Stimulated activated CD8-positive, alpha-beta memory T cell treated with anti-CD3 and anti-CD28 coated beads, Interleukin-12 subunit alpha, Interleukin-12 subunit beta, amount 100 ng/mL, for 4 hours (primary cell): ENCODE results near the gene AASDHPPT.
"Not testable (repeated sequence)": the region's sequence is repeated elsewhere in the genome, so short reads cannot be mapped to it uniquely, and the experiment has no call there.

Experiments
- DNase-seq: peaks from one replicate; pipeline ENCODE4 v3.0.0-alpha.2; 2020; ENCODE audit warnings: low read depth

AASDHPPT gene

GRCh38 chr11:106077609-106078455, at the start of gene AASDHPPT:
AASDHPPT (plus strand) TSS chr11:106077662; CDS start chr11:106077711, 49 bp downstream.
- DNase-seq = no peak

GRCh38 chr11:106030609-106031008, 46.9 kb upstream of the AASDHPPT start:
- DNase-seq = no peak

GRCh38 chr11:106031202-106031810, 46.2 kb upstream of the AASDHPPT start:
- DNase-seq = no peak

- DNase-seq = no peak
Observed at GRCh38 chr11:106031936-106032335, 45.5 kb upstream of the AASDHPPT start.

GRCh38 chr11:106032861-106033260, 44.6 kb upstream of the AASDHPPT start:
- no peak for DNase-seq

- no peak for DNase-seq
Observed at GRCh38 chr11:106043540-106043939, 33.9 kb upstream of the AASDHPPT start.

GRCh38 chr11:106047631-106048030, 29.8 kb upstream of the AASDHPPT start:
- no peak for DNase-seq

- no peak for DNase-seq
Observed at GRCh38 chr11:106049727-106050476, 27.6 kb upstream of the AASDHPPT start.

- no peak for DNase-seq
Observed at GRCh38 chr11:106051103-106051502, 26.4 kb upstream of the AASDHPPT start.

GRCh38 chr11:106058377-106058776, 19.1 kb upstream of the AASDHPPT start:
- DNase-seq = not testable (repeated sequence)

GRCh38 chr11:106059617-106060016, 17.8 kb upstream of the AASDHPPT start:
- DNase-seq = no peak

GRCh38 chr11:106061249-106061784, 16.1 kb upstream of the AASDHPPT start:
- DNase-seq = no peak

- no peak for DNase-seq
Observed at GRCh38 chr11:106061954-106062949, 15.2 kb upstream of the AASDHPPT start.

- no peak for DNase-seq
Observed at GRCh38 chr11:106063009-106063408, 14.5 kb upstream of the AASDHPPT start.

- no peak for DNase-seq
Observed at GRCh38 chr11:106070606-106071005, 6.9 kb upstream of the AASDHPPT start.

- no peak for DNase-seq
Observed at GRCh38 chr11:106072804-106073203, 4.7 kb upstream of the AASDHPPT start.

GRCh38 chr11:106076171-106076918, 1.1 kb upstream of the AASDHPPT start:
- no peak for DNase-seq

GRCh38 chr11:106076919-106077608, 398 bp upstream of the AASDHPPT start, which contains the start of gene KBTBD3:
KBTBD3 (minus strand) TSS chr11:106077347; CDS start chr11:106059097, 18,250 bp downstream.
- peak; percentile 96 for DNase-seq

GRCh38 chr11:106082096-106082495, 4.6 kb downstream of the AASDHPPT start:
- DNase-seq = no peak

GRCh38 chr11:106086135-106086534, 8.7 kb downstream of the AASDHPPT start:
- DNase-seq = no peak
